Spleen (tissue), 7 donors: ENCODE data around the gene DUSP21.

ENCODE experiments used
- POLR2A ChIP-seq, 3 donors: fragments of 450-650 bp; IDR thresholded peaks; one replicate each; pipeline ENCODE4 v1.5.1; 2017; ENCODE audit warnings: antibody characterized with exemption in 3 of 3, mild to moderate bottlenecking in 1 of 3
- TF ChIP-seq, protein P1 (sequence below), 11 experiments: fragments of 200-600 bp in 7 of 11; fragments of 450-650 bp in 4 of 11; sonication (generic) in 4 of 11; IDR thresholded peaks in 8 of 11; conservative IDR thresholded peaks in 3 of 11; 1 replicate in 7 of 11; 2 replicates in 4 of 11; pipeline versions ENCODE4 v1.4.0 to v1.8.0; 2016 to 2021; ENCODE audit warnings: antibody characterized with exemption in 11 of 11, inconsistent platforms in 4 of 11, mild to moderate bottlenecking in 1 of 11
- donor health status: DM: no; HTN: no; CAD: no; lungs with moderate emphysema.
- donor health status: DM: no; HTN: no; CAD: no.
- donor health status: DM: no; HTN: no; CAD: no.

GRCh38 chrX:44802613-44803012 is 41.2 kb upstream of the DUSP21 start:
- TF ChIP-seq POLR2A (IDR thresholded peaks at IDR 0.05), result no peak
- TF ChIP-seq, protein P1, sequence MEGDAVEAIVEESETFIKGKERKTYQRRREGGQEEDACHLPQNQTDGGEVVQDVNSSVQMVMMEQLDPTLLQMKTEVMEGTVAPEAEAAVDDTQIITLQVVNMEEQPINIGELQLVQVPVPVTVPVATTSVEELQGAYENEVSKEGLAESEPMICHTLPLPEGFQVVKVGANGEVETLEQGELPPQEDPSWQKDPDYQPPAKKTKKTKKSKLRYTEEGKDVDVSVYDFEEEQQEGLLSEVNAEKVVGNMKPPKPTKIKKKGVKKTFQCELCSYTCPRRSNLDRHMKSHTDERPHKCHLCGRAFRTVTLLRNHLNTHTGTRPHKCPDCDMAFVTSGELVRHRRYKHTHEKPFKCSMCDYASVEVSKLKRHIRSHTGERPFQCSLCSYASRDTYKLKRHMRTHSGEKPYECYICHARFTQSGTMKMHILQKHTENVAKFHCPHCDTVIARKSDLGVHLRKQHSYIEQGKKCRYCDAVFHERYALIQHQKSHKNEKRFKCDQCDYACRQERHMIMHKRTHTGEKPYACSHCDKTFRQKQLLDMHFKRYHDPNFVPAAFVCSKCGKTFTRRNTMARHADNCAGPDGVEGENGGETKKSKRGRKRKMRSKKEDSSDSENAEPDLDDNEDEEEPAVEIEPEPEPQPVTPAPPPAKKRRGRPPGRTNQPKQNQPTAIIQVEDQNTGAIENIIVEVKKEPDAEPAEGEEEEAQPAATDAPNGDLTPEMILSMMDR (IDR thresholded peaks at IDR 0.05 in 8 of 11, conservative IDR thresholded peaks at IDR 0.05 in 3 of 11), result no peak
